Thoracic aorta (tissue), 2 donors: Measurements from ENCODE around the gene CTNNBL1. TPM values are rescaled to one million over a fixed set of nuclear protein-coding genes. Genes with fewer than 3 reads are reported as not detected.

Source experiments
- ATAC-seq: fragments of 150-250 bp; one replicate; pipeline ENCODE4 v1.8.0; 2017; ENCODE audit warnings: low read depth; ENCODE audit not compliant: insufficient number of reproducible peaks, low FRiP score
- DNase-seq: peaks from one replicate; pipeline ENCODE4 v3.0.0-alpha.2; 2020; ENCODE audit warnings: low spot score
- H3K27ac ChIP-seq, 2 donors: fragments of 200-600 bp; sonication (generic); 1 replicate in 1 of 2; 2 replicates in 1 of 2; pipeline ENCODE4 v1.5.1; 2016; ENCODE audit warnings: mild to moderate bottlenecking in 2 of 2, moderate library complexity in 2 of 2
- H3K27me3 ChIP-seq: fragments of 200-600 bp; sonication (generic); replicated peaks from 2 replicates; pipeline ENCODE4 v1.6.0; 2016; ENCODE audit warnings: mild to moderate bottlenecking; ENCODE audit not compliant: insufficient read depth
- H3K36me3 ChIP-seq: fragments of 200-600 bp; sonication (generic); one replicate; pipeline ENCODE4 v1.5.1; 2016
- H3K4me1 ChIP-seq, 2 donors: fragments of 200-600 bp; sonication (generic); 1 replicate in 1 of 2; 2 replicates in 1 of 2; pipeline versions ENCODE4 v1.5.1 to v1.6.0; 2016; ENCODE audit warnings: low read depth in 2 of 2, mild to moderate bottlenecking in 1 of 2; ENCODE audit not compliant: control insufficient read depth in 1 of 2
- H3K4me3 ChIP-seq: fragments of 200-600 bp; sonication (generic); 2 replicates; pipeline ENCODE4 v1.5.1; 2016; ENCODE audit warnings: mild to moderate bottlenecking
- H3K9me3 ChIP-seq: fragments of 200-600 bp; sonication (generic); 2 replicates; pipeline ENCODE4 v1.5.1; 2016
- total RNA-seq, 2 donors: library from RNA; depleted of rRNA; stranded (reverse); fragments of >200 nt; gene quantifications; one replicate each; pipeline versions ENCODE4 v1.1.0 to v1.2.3, GENCODE V29; 2016
- TF ChIP-seq, protein P1 (sequence below): fragments of 200-600 bp; sonication (generic); IDR thresholded peaks from one replicate; pipeline ENCODE4 v1.5.1; 2019; ENCODE audit warnings: antibody characterized with exemption

Gene CTNNBL1
- total RNA-seq, 2 donors from 2014 or later: 22.6 to 34.3 TPM

DNA sequence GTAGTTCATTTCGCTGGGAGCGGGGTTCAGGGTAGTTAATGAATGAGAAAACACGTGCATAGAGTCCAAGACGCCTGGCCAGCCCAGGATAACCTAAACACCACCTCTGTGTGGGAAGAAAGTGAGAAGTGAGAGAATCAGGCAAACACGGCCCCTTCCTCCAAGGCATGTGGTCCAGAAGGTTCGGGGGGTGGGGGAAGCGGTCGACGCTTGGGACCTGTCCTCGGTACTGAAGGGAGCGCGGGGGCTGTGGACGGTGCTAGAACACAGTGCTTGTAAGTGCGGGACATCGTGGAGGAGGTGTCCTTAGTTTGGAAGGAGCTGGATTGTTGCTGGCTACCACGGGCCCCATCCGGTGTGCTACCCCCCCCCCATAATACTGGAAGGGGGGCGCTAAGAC lies 207.4 kb downstream of the CTNNBL1 start:
- ATAC-seq (no peak), DNase-seq (no peak)
- Histone ChIP-seq H3K36me3 (no peaks in the 10 kb centered on the region), H3K27me3 (no peaks in the 10 kb centered on the region), H3K4me3 (no peak overlapping the region), H3K27ac (no peak overlapping the region), H3K4me1 (peaks cover 0 to 5% of the 10 kb centered on the region in 2 donors), H3K9me3 (no peaks in the 10 kb centered on the region)
- TF ChIP-seq, protein P1, sequence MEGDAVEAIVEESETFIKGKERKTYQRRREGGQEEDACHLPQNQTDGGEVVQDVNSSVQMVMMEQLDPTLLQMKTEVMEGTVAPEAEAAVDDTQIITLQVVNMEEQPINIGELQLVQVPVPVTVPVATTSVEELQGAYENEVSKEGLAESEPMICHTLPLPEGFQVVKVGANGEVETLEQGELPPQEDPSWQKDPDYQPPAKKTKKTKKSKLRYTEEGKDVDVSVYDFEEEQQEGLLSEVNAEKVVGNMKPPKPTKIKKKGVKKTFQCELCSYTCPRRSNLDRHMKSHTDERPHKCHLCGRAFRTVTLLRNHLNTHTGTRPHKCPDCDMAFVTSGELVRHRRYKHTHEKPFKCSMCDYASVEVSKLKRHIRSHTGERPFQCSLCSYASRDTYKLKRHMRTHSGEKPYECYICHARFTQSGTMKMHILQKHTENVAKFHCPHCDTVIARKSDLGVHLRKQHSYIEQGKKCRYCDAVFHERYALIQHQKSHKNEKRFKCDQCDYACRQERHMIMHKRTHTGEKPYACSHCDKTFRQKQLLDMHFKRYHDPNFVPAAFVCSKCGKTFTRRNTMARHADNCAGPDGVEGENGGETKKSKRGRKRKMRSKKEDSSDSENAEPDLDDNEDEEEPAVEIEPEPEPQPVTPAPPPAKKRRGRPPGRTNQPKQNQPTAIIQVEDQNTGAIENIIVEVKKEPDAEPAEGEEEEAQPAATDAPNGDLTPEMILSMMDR: no peak

- H3K4me3 ChIP-seq: no peak overlapping the region
- no peaks in the 10 kb centered on the region for H3K27me3 ChIP-seq
- H3K9me3 ChIP-seq: no peaks in the 10 kb centered on the region
- H3K36me3 ChIP-seq: no peaks in the 10 kb centered on the region
- ATAC-seq (no peak), DNase-seq (no peak)
- H3K27ac ChIP-seq: no peak overlapping the region
- TF ChIP-seq, protein P1: no peak
- H3K4me1 ChIP-seq: peaks cover 0 to 5% of the 10 kb centered on the region in 2 donors
Measured at GRCh38 chr20:37901654-37902503, 208.0 kb downstream of the CTNNBL1 start.

GRCh38 chr20:37902504-37903313 lies 208.9 kb downstream of the CTNNBL1 start, which contains the start of gene VSTM2L:
Gene VSTM2L (plus strand): TSS chr20:37903127. CDS start chr20:37903351, 224 bp downstream.
- Histone ChIP-seq H3K9me3 (no peaks in the 10 kb centered on the region), H3K4me3 (peak within 1 kb of the TSS; percentile 58), H3K36me3 (no peaks in the 10 kb centered on the region), H3K27ac (no peak within 1 kb of the TSS), H3K27me3 (no peaks in the 10 kb centered on the region), H3K4me1 (peaks cover 0 to 5% of the 10 kb centered on the region in 2 donors)
- DNase-seq (no peak), ATAC-seq (no peak)
- TF ChIP-seq, protein P1: no peak

DNA sequence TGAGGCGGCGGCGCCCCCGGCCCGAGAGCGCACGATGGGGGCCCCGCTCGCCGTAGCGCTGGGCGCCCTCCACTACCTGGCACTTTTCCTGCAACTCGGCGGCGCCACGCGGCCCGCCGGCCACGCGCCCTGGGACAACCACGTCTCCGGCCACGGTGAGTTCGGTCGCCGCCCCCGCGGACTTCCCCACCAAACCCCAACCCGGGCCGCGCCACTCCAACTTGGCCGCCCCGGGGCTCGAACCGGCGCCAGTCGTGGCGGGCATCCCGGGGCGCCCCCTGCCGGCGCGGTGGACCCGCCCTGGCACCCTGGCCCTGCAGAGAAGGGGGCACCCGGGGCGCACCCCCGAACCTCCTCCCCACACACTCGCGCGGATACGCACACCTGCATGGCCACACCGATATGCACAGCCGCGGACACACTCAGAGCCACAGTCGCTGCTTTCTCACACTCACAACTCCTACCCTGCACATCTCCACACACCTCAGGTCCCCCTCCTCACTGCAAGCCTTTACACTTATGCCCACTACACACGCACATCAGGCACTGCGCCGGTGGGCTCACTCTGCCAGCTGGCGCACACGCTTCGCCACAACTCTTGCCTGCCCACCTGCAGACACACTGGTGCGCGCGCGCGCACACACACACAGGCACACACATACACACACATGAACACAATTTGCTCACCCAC lies 209.6 kb downstream of the CTNNBL1 start:
- peaks cover 0 to 5% of the 10 kb centered on the region in 2 donors for H3K4me1 ChIP-seq

More for the DNA sequence above, 209.6 kb downstream of the CTNNBL1 start:
- Histone ChIP-seq H3K9me3 (no peaks in the 10 kb centered on the region), H3K27me3 (no peaks in the 10 kb centered on the region), H3K27ac (no peak overlapping the region), H3K36me3 (no peaks in the 10 kb centered on the region), H3K4me3 (peak overlapping the region; percentile 58)
- TF ChIP-seq, protein P1: no peak
- DNase-seq: no peak
- ATAC-seq: no peak
